Thyroid gland (tissue), 4 donors: ENCODE data around the gene ZNF407.

Source experiments
- CTCF ChIP-seq, 6 experiments: fragments of 200-600 bp in 3 of 6; fragments of 450-650 bp in 3 of 6; sonication (generic) in 3 of 6; IDR thresholded peaks; one replicate each; pipeline ENCODE4 v1.5.1; 2016 to 2019; ENCODE audit warnings: antibody characterized with exemption in 6 of 6, mild to moderate bottlenecking in 2 of 6, inconsistent platforms in 1 of 6, moderate library complexity in 1 of 6
- POLR2A ChIP-seq, 2 donors: fragments of 450-650 bp; IDR thresholded peaks; one replicate each; pipeline ENCODE4 v1.6.1; 2017; ENCODE audit warnings: antibody characterized with exemption in 2 of 2, mild to moderate bottlenecking in 2 of 2, moderate library complexity in 1 of 2

GRCh38 chr18:74820160-74820780 is 222.6 kb downstream of the ZNF407 start:
- TF ChIP-seq CTCF (IDR thresholded peaks at IDR 0.05) = no peak
- no peak for TF ChIP-seq POLR2A (IDR thresholded peaks at IDR 0.05)
